SK-N-MC (cell line): ENCODE results near the gene PHC1.

Source experiments
- DNase-seq: peaks from one replicate; pipeline ENCODE4 v3.0.0-alpha.2; 2011; ENCODE audit warnings: low read depth, low spot score
- H3K27ac ChIP-seq: fragments of 200-600 bp; sonication (generic); 2 replicates; pipeline ENCODE4 v1.5.1; 2016; ENCODE audit warnings: mixed run types
- H3K36me3 ChIP-seq: fragments of 200-600 bp; sonication (generic); 2 replicates; pipeline ENCODE4 v1.6.1; 2017; ENCODE audit warnings: antibody characterized with exemption, low read length, mixed read lengths; ENCODE audit not compliant: insufficient read depth
- H3K4me3 ChIP-seq: fragments of 200-600 bp; sonication (generic); 2 replicates; pipeline ENCODE4 v1.5.1; 2016
- H3K9ac ChIP-seq: fragments of 200-600 bp; sonication (generic); 2 replicates; pipeline ENCODE4 v1.8.0; 2017; ENCODE audit warnings: mixed run types, mixed read lengths; ENCODE audit not compliant: insufficient read length
- H3K9me3 ChIP-seq: fragments of 200-600 bp; sonication (generic); 2 replicates; pipeline ENCODE4 v1.6.1; 2017; ENCODE audit warnings: low read depth, mild to moderate bottlenecking, antibody characterized with exemption, low read length, moderate library complexity, mixed read lengths
- EZH2 ChIP-seq: fragments of 200-600 bp; sonication (generic); IDR thresholded peaks from one replicate; pipeline ENCODE4 v1.6.1; 2017; ENCODE audit warnings: antibody characterized with exemption
- FOXP2 ChIP-seq: optimal IDR thresholded peaks from 2 replicates; pipeline ENCODE3; 2011; ENCODE audit warnings: mild to moderate bottlenecking, moderate library complexity; ENCODE audit not compliant: insufficient read depth; ENCODE audit errors: extremely low read length, control extremely low read depth
- POLR2AphosphoS5 ChIP-seq: IDR thresholded peaks from 2 replicates; pipeline ENCODE4 v1.6.1; 2012; ENCODE audit warnings: mild to moderate bottlenecking, low read depth, low read length, borderline replicate concordance

The PHC1 gene

DNA sequence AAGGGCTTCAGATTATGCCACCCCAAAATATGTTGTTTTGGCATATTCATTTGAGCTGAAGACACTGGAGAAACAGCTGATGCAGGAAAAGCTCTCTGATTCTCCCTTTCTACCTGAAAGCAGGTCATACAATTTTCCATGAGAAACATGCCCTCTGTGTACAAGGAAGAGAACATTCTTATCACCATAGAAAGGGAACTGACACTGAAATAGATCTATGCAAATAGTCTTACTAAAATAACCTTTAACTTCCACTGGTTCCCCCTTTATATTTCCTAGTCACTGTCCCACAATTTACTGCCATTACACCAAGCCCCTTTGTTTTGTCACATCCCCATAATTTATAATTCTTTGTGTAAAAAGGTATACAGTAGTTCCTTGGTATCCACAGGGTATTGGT lies 9.6 kb upstream of the PHC1 start:
- no peak overlapping the region for H3K4me3 ChIP-seq
- no peaks in the 10 kb centered on the region for H3K9me3 ChIP-seq
- no peak for DNase-seq
- H3K27ac ChIP-seq, result no peak overlapping the region
- H3K9ac ChIP-seq, result no peak overlapping the region
- H3K36me3 ChIP-seq, result no peaks in the 10 kb centered on the region
- no peak for TF ChIP-seq FOXP2
- no peak for TF ChIP-seq POLR2AphosphoS5
- TF ChIP-seq EZH2, result no peak

DNA sequence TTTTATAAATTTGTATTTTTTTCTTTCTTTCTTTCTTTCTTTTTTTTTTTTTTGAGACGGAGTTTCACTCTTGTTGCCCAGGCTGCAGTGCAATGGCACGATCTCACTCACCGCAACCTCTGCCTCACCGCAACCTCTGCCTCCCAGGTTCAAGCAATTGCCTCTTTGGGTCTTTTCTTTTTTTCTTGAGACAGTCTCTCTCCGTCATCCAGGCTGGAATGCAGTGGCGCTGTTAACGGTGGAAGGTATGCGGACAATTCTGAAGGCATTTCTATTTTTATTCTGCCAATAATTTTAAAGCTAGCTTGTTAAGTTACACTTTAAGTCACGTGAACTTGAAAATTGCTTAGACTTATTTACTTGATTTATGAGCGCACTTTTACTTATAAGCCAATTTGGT lies 8.8 kb upstream of the PHC1 start:
- H3K9me3 ChIP-seq, result no peaks in the 10 kb centered on the region
- H3K27ac ChIP-seq, result no peak overlapping the region
- no peaks in the 10 kb centered on the region for H3K36me3 ChIP-seq
- H3K4me3 ChIP-seq, result no peak overlapping the region
- no peak overlapping the region for H3K9ac ChIP-seq
- no peak for TF ChIP-seq FOXP2
- no peak for TF ChIP-seq EZH2
- TF ChIP-seq POLR2AphosphoS5, result no peak
- no peak for DNase-seq

DNA sequence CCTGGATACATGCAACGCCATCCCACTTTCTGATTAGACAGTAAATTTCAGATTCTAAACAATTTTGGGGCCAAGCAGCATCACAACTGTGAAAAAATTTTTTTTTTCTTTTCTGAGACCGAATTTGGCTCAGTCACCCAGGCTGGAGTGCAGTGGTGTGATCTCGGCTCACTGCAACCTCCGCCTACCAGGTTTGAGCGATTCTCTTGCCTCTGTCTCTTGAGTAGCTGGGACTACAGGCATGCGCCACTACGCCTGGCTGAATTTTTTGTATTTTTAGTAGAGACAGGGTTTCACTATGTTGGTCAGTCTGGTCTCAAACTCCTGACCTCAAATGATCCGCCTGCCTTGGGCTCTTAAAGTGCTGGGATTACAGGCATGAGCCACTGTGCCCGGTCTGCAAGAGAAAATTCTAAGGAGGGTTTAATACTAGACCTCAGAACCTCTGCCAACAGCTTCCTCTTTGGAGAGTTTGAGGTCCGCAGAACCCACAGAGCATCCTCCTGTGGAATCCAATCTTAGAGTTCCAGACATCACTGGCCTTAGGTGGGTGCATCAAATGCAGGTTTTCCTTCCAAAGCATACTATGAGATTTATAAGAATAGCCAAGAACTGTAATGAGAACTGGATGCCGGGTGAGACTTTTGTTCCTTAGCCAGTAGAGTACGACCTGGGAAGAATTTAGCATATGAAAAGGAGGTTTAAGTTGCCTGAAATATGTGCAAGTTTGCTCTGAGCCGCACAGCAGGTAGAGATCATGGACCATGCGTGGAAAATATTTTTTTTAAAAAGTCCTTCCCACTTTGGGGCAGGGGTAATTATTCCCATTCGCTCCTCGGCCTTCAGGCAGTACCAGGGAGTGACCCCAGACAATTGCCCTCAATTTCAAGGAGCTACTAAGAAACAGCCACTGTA lies 7.8 kb upstream of the PHC1 start:
- H3K4me3 ChIP-seq, result no peak overlapping the region
- H3K27ac ChIP-seq, result no peak overlapping the region
- H3K9ac ChIP-seq, result no peak overlapping the region
- no peak for DNase-seq
- no peaks in the 10 kb centered on the region for H3K36me3 ChIP-seq
- no peak for TF ChIP-seq FOXP2
- TF ChIP-seq POLR2AphosphoS5, result no peak
- no peak for TF ChIP-seq EZH2
- no peaks in the 10 kb centered on the region for H3K9me3 ChIP-seq

DNA sequence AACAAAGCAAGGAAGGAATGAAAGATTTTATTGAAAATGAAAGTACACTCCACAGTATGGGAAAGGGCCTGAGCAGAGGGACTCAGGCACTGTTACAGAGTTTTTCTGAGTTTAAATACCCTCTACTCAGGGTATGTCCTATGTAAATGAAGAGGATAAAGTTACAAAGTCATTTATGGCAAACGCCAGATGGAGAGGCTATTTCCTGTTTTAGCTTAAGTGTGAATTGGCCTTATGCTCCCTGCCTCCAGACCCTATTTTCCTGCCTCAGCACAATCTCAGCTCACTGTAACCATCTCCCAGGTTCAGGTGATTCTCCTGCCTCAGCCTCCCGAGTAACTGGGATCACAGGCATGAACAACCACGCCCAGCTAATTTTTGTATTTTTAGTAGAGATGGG lies 6.8 kb upstream of the PHC1 start:
- TF ChIP-seq FOXP2, result no peak
- no peak for TF ChIP-seq POLR2AphosphoS5
- TF ChIP-seq EZH2, result no peak
- no peak for DNase-seq
- Histone ChIP-seq H3K36me3 (no peaks in the 10 kb centered on the region), H3K27ac (no peak overlapping the region), H3K9ac (no peak overlapping the region), H3K4me3 (no peak overlapping the region), H3K9me3 (no peaks in the 10 kb centered on the region)

DNA sequence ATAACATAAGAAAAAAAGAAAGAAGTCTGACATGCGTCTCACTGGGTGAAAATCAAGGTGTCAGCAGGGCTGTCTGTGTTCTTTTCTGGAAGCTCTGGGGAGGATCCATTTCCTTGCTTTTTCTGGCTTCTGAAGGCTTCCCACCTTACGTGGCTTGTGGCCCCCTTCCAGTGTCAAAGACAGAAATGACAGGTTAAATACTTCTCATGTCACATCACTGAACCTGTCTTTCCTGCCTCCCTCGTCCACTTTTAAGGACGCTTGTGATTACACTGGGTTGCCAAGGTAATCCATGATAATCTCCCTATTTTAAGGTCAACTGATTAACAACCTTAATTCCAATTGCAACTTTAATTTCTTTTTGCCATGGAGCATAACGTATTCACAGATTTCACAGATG lies 4.6 kb upstream of the PHC1 start:
- H3K9me3 ChIP-seq, result no peaks in the 10 kb centered on the region
- no peak overlapping the region for H3K9ac ChIP-seq
- no peak for DNase-seq
- no peak overlapping the region for H3K27ac ChIP-seq
- TF ChIP-seq POLR2AphosphoS5, result no peak
- TF ChIP-seq EZH2, result no peak
- no peak for TF ChIP-seq FOXP2
- no peak overlapping the region for H3K4me3 ChIP-seq
- H3K36me3 ChIP-seq, result no peaks in the 10 kb centered on the region

DNA sequence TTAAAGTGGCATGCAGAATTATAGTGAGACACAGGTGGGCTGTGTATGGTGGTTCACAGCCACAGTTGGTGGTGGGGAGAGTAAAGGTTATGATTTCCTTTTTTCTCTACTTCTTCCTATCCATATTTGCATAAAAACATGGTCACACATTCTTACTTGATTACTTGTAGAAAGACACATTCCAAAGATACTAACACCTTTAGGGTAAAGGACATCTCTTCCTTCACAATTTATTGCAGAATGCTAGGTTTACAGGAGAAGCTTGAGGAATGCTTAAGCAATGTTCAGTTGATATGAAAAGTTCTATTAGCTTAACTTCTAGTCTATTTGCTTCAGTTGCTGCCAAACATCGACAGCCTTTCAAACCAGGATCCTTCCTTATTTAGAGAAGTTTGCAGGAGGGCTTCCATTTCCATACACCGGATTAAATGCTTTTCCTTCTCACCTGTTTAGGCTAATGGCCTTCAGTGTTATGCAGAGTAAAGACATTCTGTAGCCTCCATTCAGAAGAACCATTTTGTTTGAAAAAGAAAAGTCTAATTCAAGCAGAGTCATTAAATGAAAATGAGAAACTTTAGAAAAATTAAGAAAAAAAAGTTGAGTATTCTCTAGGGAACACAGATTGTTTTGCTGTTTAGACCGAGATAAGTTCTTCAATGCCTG lies 2.6 kb upstream of the PHC1 start:
- Histone ChIP-seq H3K4me3 (no peak overlapping the region), H3K36me3 (no peaks in the 10 kb centered on the region), H3K9me3 (no peaks in the 10 kb centered on the region), H3K9ac (no peak overlapping the region), H3K27ac (no peak overlapping the region)
- no peak for DNase-seq
- TF ChIP-seq FOXP2, result no peak
- TF ChIP-seq POLR2AphosphoS5, result no peak
- TF ChIP-seq EZH2, result no peak

DNA sequence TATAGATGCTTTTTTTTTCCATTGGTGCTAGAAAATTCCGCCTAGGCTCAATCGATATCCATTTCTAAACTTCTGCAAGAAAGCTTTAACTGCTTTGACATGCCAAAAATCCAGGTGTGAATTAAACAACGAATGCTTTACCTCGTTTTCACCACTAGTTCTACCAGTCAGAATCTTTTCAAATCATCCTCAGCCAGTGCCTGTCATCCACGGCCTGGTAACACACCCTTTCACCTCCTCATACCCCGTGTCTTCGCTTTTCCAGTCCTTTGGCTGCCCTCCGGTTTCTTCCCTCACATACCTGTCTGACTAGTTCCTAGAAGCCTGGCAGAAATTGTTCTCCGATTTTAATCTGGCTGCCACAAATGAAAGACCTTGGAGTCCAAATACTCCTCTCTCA lies 1.4 kb upstream of the PHC1 start:
- H3K27ac ChIP-seq, result peak overlapping the region; percentile 74; the same call in 1 of the 2 replicates
- no peaks in the 10 kb centered on the region for H3K9me3 ChIP-seq
- no peak for DNase-seq
- no peak for TF ChIP-seq FOXP2
- no peak for TF ChIP-seq EZH2
- no peak for TF ChIP-seq POLR2AphosphoS5
- H3K36me3 ChIP-seq, result no peaks in the 10 kb centered on the region
- peak overlapping the region; percentile 95 for H3K4me3 ChIP-seq
- peak overlapping the region; percentile 46 for H3K9ac ChIP-seq

DNA sequence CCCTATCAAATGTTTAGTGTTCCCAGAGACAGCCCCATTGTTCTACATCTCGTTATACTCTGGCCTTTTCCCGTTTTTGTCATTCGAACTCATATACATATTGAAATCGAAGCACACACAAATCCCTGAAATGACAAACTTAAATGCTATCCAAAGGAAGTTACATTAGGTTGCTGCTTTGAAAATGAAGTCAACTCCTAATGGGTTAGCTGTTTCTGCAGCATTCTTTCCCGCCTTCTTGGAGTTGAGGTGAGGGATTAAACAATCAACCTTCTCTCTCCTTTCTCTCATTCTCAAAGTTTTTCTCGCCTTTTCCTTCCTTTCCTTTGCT lies 642 bp upstream of the PHC1 start:
- Histone ChIP-seq H3K4me3 (peak overlapping the region; percentile 95), H3K9me3 (no peaks in the 10 kb centered on the region), H3K27ac (peak overlapping the region; percentile 74), H3K9ac (peak overlapping the region; percentile 59), H3K36me3 (0 out of 2 replicates have a peak, but pooled peaks cover 5% of the 10 kb centered on the region)
- no peak for TF ChIP-seq FOXP2
- no peak for DNase-seq
